Measurements from ENCODE around the gene EPS8L1. TPM values are rescaled to one million over a fixed set of nuclear protein-coding genes. Genes with fewer than 3 reads are reported as not detected.

The EPS8L1 gene
- total RNA-seq, 1 experiment from 2014 or later = 10.2 TPM

- H3K9me3 ChIP-seq (ENCODE audit: low read depth, low read length, poor library complexity, severe bottlenecking) = no peaks in the 10 kb centered on the region
- CTCF ChIA-PET = no interaction called here
- POLR2A ChIA-PET (ENCODE audit: low non-redundant PET) = no interaction called here
- BruUV-seq (replicated peaks) = no TSS peak
- intact Hi-C loops (cut with micrococcal nuclease; ENCODE audit: unreplicated experiment) = no loop called here
- H3K27me3 ChIP-seq (replicated peaks; ENCODE audit: insufficient read depth, low read depth, low read length, poor library complexity) = no peaks in the 10 kb centered on the region
- H3K27ac ChIP-seq (ENCODE audit: low read depth, low read length, poor library complexity, severe bottlenecking) = no peak overlapping the region
- TF ChIP-seq EZH2 (IDR thresholded peaks at IDR 0.05; ENCODE audit: borderline replicate concordance, low read depth, low read length, poor library complexity, severe bottlenecking) (no peak), CTCF (conservative IDR thresholded peaks at IDR 0.05; ENCODE audit: low read depth, low read length) (no peak)
- DNase-seq (ENCODE audit: low spot score) = no peak
- peaks cover 2% of the 10 kb centered on the region for H3K36me3 ChIP-seq (ENCODE audit: insufficient read depth, low read length, poor library complexity, severe bottlenecking)
- H3K4me1 ChIP-seq (ENCODE audit: insufficient read depth, low read length, poor library complexity, severe bottlenecking) = peaks cover 5% of the 10 kb centered on the region
- H3K4me3 ChIP-seq (ENCODE audit: low read depth, low read length, poor library complexity, severe bottlenecking) = no peak overlapping the region
Measured at GRCh38 chr19:55092423-55093318, 17.0 kb downstream of the EPS8L1 start.

GRCh38 chr19:55094456-55095259 lies 19.0 kb downstream of the EPS8L1 start:
- Histone ChIP-seq H3K27ac (ENCODE audit: low read depth, low read length, poor library complexity, severe bottlenecking) (no peak overlapping the region), H3K4me3 (ENCODE audit: low read depth, low read length, poor library complexity, severe bottlenecking) (no peak overlapping the region), H3K9me3 (ENCODE audit: low read depth, low read length, poor library complexity, severe bottlenecking) (no peaks in the 10 kb centered on the region), H3K36me3 (ENCODE audit: insufficient read depth, low read length, poor library complexity, severe bottlenecking) (peaks cover 2% of the 10 kb centered on the region), H3K4me1 (ENCODE audit: insufficient read depth, low read length, poor library complexity, severe bottlenecking) (no peaks in the 10 kb centered on the region), H3K27me3 (replicated peaks; ENCODE audit: insufficient read depth, low read depth, low read length, poor library complexity) (no peaks in the 10 kb centered on the region)
- DNase-seq (ENCODE audit: low spot score) = no peak
- ChIA-PET POLR2A (ENCODE audit: low non-redundant PET) (no interaction called here), CTCF (no interaction called here)
- TF ChIP-seq CTCF (conservative IDR thresholded peaks at IDR 0.05; ENCODE audit: low read depth, low read length) = no peak
- TF ChIP-seq EZH2 (IDR thresholded peaks at IDR 0.05; ENCODE audit: borderline replicate concordance, low read depth, low read length, poor library complexity, severe bottlenecking) = no peak
- intact Hi-C loops (cut with micrococcal nuclease; ENCODE audit: unreplicated experiment) = no loop called here
- BruUV-seq (replicated peaks) = no TSS peak

GRCh38 chr19:55095260-55096060 lies 19.8 kb downstream of the EPS8L1 start:
- ChIA-PET POLR2A (ENCODE audit: low non-redundant PET) (no interaction called here), CTCF (no interaction called here)
- no peak for TF ChIP-seq EZH2 (IDR thresholded peaks at IDR 0.05; ENCODE audit: borderline replicate concordance, low read depth, low read length, poor library complexity, severe bottlenecking)
- TF ChIP-seq CTCF (conservative IDR thresholded peaks at IDR 0.05; ENCODE audit: low read depth, low read length) = no peak
- Histone ChIP-seq H3K9me3 (ENCODE audit: low read depth, low read length, poor library complexity, severe bottlenecking) (no peaks in the 10 kb centered on the region), H3K4me3 (ENCODE audit: low read depth, low read length, poor library complexity, severe bottlenecking) (no peak overlapping the region), H3K4me1 (ENCODE audit: insufficient read depth, low read length, poor library complexity, severe bottlenecking) (no peaks in the 10 kb centered on the region), H3K27ac (ENCODE audit: low read depth, low read length, poor library complexity, severe bottlenecking) (no peak overlapping the region), H3K36me3 (ENCODE audit: insufficient read depth, low read length, poor library complexity, severe bottlenecking) (peaks cover 2% of the 10 kb centered on the region), H3K27me3 (replicated peaks; ENCODE audit: insufficient read depth, low read depth, low read length, poor library complexity) (no peaks in the 10 kb centered on the region)
- BruUV-seq (replicated peaks) = no TSS peak
- intact Hi-C loops (cut with micrococcal nuclease; ENCODE audit: unreplicated experiment) = no loop called here
- peak; percentile 51 for DNase-seq (ENCODE audit: low spot score)
